NCI-H2196 treated with DMSO at 0.1 percent for 48 hours (cell line): ENCODE measurements around the gene GRM8.

Source experiments
- DNase-seq: peaks from one replicate; lab custom pipeline; 2025; ENCODE audit not compliant: unreplicated experiment; lab: John Stamatoyannopoulos, UW

The GRM8 gene

DNA sequence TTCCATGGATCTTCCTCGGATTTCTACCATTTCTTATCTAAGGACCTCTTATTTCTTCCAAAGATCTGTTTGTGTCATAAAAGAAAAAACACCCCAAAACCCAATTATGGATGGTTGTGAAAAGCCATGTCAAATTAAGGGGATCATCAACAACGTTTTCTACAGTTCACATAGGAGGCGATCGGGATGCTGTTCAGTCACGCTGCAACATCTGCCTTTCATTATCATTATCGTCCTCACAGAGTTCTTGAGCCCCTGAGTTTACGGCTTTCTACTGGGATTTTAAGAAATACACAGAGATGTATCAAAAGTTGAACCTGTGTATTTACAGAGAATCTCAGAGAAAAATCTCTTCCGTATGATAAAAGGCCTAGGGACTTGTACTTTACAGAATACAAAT lies 101.4 kb downstream of the GRM8 start:
- DNase-seq, result no peak

DNA sequence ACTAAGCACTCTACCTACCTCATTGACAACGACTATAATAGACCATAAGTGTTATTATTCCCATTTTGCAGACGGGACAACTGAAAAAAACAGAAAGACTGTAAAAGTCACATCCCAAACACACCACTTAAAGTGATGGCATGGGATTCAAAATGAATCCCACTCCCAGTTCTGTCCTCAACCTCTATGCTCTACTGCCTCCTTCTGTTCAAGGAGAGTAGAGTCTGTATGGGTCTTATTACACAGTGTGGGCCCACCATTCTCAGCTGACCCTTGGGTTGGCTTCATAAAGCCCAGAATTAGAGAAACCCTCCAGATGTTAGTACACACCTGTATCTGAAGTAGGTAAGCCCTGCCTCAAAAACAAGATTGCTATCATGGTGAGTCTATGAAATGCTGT lies 102.2 kb downstream of the GRM8 start:
- DNase-seq, result no peak

DNA sequence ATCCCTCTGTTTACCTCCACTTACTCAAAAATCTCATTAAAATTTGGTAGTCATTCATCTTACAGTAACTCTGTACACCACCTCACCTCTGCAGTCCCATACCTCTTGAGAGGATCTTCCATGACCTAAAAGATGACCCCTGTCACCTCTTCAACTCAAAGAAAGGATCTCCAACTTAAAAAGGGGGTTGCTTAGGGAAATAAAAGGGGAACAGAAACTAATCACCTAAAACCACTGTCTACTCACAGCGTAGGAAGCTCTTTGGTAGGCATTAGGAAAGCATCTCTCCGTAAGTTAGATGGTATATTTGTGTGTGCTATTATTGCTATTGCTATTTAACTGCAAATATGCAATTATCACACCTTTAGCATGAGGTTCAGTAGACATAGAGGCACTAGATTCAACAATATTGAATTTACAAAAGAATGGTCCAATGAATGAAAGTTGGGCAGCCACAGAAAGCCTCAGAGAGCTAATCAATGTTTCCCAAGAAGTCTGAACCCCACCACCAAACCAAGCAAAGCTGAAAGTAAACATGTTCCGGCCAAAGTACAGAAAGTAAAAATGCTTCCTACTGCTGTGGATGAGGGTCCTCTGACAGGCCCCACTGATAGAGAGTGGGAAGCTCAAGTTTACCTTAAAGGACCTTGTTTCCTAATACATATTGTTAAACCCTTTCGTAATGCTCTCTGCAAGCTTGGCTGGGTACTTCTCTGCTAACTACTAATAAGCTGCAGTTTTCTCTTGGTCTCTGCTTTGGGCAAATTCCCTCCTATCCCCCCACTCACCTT lies 105.8 kb downstream of the GRM8 start:
- DNase-seq, result no peak

DNA sequence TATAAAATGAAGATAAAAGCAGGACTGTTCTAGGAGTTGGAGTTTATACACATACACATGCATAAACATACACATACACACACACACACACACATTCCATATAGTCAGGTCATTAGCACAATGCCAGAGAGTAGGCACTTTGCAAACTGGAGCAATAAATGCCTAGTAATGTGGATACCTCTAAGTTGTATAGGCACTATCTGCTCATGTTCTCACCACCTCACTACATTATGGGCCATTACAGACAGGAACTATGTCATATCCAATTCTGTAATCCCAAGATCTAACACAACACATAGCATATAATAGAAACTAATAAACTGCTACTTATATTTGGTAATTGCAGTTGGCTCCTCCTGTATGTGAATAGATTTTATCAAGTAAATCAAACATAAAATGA lies 115.6 kb downstream of the GRM8 start:
- no peak for DNase-seq

DNA sequence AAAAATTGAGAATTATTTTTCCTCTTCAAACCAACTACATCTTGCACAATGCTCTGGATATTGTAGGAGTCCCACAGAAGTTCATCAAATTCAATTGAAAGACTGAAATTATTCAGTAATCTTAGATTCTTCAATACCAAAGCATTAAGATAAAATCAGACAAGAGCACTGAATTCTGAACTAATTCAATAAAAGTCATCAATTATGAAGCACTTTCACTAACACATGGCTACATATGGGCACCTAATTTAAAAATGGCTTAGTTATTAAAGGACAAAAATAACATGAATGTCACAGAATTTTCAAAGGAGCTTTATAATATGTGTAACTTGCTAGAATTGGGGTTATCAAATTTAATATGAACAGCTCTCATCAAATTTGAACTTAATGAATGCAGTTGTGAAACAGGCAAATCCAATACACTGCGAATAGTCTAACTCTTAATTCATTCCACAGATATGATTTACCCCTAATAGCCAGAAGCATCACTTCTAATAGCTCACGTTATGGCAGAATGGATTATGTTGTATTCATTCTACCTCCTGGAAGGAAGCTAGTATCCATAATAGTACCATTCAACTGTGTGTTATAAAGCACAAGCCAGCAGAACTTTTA lies 116.8 kb downstream of the GRM8 start:
- DNase-seq, result no peak

DNA sequence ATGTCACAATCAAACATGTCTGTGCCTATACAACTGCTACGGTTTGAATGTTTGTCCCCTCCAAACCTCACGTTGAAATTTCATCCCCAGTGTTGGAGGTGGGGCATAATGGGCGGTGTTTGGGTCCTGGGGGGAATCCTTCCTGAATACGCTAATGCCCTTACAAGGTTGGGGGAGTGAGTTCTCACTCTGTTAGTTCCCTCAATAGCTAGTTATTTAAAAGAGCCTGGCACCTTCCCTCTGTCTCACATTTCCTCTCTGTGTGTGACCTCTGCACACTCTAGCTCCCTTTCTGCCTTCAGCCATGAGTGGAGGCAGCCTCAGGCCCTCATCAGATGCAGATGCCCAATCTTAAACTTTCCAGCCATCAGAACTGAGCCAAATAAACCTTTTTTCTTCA lies 129.5 kb downstream of the GRM8 start:
- DNase-seq, result no peak

DNA sequence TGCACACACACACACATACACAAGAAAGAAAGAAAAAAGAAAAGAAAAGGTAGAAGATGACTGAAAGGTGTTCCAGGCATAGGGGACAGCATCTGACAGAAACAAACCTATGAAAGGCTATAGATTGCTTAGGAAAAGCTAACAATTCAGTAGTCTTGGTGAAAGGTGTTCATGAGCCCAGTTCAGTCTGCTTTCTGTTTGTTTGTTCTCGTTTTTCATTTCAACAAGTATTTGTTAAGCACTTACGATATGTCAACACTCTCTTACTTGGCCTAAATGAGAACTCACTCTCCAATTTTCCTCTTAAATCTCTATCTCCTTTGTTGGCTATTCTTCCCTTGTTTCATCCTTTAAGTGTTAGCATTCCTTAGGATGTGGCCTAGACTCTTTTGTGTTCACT lies 133.2 kb downstream of the GRM8 start:
- peak; percentile 56 for DNase-seq

DNA sequence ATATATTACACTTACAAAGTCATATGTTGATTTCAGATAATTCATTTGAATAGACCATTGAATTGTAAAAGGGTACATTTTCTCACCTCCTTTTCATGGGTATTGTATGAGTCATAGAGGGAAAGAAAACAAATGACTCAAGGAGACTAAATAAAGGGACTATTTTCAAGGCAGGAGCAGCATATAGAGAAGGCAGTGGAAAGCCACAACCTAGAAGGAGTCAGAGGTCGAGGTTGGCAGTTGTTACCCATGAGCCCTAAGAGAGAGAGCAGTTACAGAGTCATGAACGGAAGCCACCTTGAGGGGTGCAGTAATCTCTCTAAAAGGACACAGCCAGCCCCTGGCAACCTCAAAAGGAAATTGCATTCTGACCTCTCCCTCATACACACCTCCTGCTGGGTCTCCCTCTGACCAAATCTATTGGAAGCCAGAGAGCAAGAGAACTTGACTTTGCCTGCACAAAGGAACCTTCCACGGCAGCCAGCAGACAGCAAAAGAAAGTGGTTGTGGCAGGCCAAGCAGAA lies 137.9 kb downstream of the GRM8 start:
- DNase-seq, result no peak

DNA sequence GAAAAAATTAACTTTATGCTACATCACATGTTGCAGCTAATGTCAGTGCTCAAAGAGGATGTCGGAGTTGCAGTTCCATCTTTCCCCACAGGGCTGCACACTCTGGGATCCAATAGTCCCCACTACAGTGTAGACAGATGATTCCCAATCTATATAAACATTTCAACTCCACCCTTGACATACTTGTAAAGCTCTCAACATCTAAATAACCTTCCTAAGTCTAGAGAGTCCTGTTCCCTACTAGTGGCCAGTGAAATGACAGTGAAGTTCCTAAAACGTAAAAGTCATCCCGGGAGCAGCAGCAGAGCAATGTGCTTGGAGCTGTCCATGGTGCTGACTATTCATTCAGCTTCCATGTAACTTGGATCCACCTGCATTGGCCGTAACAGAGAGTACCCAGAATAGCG lies 145.1 kb downstream of the GRM8 start:
- no peak for DNase-seq

DNA sequence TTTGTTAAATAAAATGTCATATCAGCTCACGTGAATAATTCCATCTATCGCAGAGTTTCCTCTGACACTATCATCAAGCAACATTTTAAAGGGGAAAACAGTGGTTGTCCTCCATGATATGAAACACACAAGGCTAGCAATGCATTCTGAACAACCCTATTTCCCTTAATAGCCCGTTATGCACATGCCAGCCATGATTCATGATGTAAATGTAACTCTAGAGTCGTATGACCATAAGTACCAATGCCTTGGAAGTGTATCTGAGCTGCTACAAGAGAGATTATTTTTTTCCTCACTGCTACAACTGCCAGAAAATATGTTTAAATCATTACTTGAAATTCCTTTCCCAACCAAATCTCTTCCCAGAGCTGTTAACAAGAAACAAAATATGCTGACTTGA lies 159.4 kb downstream of the GRM8 start:
- no peak for DNase-seq

DNA sequence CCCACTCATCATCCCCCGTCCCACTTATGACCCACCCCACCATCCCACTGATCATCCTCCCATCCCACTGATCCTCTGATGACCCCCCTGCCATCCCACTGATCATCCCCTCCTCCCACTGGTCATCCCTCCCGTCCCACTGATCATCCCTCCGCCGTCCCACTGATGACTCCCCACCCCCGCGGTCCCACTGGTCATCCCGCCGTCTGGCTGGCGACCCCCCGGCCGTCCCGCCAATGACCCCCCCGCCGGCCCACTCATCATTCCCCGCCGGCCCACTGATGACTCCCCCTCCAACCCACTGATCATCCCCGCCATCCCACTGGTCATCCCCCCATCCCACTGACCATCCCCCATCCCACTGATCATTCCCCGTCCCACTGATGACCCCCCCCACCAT lies 161.1 kb downstream of the GRM8 start:
- no peak for DNase-seq

DNA sequence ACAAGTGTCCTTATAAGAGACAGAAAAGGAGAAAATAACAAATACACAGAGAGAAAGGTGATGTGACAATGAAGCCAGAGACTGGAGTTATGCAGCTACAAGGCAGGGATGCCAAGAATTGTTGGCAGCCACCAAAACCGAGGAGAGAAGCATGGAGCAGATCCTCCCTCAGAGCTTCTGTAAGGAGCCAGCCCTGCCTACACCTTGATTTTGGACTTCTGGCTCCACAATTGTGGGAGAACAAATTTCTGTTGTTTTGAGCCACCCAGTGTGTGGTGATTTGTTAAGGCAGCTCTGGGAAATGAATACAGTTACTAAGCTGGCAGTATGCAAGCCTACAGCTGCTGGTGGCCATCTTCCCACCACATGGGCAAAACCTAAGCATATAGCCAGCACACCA lies 163.6 kb downstream of the GRM8 start:
- DNase-seq, result no peak

DNA sequence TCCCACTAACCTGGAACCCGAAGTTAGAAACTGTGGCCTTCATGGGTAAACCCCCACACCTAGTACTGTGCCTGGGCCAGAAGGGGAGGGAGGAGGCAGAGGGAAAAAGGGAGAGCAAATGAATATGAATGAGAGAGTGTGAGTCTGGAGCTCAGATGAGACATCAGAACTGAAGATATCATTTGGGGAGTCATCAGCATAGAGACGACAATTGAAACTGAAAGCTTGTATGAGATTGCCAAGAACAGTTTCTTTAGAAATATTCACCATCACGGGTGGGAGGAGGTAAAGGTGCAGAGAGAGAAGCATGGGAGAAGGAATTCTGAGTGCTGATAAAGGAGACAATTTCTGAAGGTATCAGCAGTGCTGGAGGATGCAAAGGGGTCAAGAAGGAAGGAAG lies 171.2 kb downstream of the GRM8 start:
- DNase-seq, result no peak

DNA sequence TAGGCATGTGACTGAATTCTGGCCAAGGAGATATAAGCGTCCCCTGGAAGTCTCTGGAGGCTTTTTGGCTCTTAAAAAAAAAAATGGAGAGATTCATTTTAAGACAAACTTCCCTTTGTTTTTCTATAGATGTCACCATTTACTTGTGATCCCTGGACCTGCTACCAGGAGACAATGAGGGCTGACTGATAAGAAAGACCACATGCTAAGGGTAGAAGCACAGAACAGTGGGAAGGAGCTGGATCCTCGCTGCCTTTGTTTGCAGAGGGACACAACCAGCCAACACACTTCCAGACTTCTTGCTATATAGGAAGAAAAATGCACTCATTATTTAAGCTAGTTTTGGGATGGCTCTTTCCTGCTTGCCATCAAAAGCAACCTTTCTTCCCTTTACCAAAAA lies 172.2 kb downstream of the GRM8 start:
- no peak for DNase-seq

DNA sequence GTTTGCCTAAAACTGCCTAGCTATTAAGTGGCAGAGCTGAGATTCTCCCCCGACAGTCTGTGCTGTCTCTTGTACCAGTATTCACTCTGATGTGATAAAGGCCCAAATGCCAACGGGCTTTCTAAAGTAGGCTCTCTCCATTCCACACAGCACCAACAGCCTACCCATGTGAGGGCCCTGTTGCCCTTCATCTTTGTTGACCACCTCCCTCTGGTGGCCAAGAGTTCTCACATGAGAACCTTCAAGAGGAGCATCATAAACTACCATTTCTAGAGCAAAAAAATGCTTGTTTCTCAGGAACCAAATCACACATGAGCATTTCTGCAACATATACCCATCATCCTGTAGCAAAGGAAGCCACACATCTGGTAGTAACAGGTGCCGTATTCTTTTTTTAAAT lies 185.8 kb downstream of the GRM8 start:
- no peak for DNase-seq

DNA sequence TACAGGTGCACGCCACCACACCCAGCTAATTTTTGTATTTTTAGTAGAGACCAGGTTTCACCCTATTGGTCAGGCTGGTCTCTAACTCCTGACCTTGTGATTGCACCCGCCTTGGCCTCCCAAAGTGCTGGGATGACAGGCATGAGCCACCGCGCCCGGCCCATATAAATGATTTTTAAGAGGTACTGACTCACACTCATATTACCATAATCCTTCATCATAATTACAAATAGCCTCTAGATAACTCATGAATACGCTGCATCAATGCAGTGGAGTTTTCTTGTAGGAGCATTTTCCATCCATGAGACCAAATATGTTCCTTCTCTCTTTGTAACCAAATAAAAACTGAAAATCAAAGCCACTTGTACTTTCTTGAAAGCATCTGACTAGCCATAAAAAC lies 193.3 kb downstream of the GRM8 start:
- no peak for DNase-seq

DNA sequence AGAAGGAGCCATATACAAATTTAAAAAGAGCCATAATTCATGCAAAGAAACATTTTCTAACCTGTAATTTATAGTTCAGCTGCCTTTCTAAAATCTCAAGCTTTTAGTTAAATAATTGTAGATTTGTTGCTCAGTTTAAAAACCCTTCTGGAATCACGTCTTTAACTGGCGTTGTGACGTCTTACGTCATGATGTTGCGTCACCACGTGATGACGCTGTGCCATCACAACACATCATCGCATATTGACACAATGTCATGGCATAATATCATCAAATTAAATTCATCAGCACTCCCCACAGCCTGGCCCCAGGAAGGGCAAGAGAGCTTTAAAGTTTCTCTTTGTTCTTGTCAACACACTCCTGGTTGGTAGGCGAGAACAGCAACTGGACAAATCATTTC lies 194.8 kb downstream of the GRM8 start:
- DNase-seq, result no peak

DNA sequence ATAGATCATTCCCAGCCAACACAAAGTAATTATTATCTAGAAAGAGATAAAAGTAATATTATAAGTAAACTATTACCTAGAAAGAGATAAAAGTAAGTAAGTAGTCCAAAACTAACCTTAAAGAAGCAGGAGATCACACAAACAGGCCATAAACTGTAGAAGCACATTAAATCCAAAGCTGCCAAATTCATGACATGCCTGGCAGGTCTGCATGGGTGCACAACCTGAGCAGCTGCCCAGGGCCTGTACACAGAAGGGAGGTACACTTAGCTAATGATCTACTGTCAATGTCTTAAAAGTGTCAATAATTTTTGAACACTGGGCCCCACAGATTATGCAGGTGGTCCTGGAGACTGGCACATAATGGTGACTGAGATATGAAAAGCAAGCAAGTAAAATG lies 196.5 kb downstream of the GRM8 start:
- no peak for DNase-seq

DNA sequence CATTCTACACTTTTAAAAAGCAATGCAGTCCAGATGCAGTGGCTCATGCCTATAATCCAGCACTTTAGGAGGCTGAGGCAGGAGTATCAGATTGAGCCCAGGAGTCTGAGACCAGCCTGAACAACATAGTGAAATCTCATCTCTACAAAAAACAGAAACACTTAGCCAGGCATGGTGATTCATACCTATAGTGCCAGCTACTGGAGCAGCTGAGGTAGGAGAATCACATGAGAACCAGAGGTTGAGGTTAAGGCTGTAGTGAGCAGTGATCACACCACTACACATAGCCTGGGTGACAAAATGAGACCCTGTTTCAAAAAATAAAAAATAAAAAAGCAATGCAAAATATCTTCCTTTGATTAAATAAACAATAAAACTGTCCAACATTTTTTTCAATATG lies 205.2 kb downstream of the GRM8 start:
- no peak for DNase-seq

DNA sequence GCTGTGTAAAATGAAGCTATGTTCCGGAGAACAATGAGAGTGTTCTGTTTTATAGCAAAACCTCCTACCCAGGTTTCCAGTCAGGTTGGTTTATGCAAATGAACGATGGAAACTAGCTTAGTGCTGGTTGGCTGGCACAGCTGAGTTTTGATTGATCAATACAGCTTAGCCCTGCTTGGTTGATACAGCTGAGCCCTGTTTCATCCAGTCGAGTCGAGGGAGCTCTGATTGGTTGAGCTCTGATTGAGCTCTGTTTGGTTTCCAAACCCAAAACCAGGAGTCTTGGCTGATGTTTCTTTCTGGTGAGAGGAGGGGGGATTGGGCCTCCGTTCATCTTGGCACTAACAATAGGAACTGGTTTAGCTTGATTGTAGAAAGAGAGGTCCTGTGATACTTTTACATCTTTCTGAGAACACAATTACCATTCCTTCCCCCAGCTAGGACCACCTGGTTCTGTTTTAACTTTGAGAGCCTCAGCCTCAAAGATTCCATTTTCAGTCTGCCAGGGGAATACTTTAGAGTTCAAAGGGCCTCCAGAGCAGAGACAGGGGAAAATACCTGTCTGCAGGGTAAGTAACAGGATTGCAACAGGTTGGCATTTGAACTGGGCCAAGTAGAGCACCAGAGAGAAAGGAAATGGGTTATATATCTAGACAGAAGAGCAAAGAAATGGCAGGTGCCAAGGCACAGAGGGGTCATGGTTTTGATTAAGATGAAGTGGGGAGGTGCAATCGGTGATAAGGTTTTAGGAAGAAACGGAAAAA lies 210.9 kb downstream of the GRM8 start:
- DNase-seq, result no peak

DNA sequence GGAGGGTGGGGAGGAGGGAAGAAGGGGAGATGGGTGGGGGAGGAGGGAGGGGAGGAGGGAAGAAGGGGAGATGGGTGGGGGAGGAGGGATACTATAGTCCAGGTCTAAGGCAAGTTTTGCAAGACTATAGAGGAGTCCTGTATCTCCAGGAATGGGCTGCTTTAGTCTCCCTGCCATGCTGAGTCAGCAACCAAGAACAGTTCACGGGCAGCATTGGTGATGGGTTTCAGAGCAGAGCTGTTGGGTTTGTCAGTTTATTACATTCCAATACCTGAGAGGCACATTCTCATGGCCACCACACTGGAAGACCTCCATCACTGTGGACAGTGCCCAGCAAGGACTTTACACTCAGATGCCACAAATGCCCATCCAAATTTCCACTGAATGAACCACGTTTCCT lies 212.7 kb downstream of the GRM8 start:
- DNase-seq, result no peak

DNA sequence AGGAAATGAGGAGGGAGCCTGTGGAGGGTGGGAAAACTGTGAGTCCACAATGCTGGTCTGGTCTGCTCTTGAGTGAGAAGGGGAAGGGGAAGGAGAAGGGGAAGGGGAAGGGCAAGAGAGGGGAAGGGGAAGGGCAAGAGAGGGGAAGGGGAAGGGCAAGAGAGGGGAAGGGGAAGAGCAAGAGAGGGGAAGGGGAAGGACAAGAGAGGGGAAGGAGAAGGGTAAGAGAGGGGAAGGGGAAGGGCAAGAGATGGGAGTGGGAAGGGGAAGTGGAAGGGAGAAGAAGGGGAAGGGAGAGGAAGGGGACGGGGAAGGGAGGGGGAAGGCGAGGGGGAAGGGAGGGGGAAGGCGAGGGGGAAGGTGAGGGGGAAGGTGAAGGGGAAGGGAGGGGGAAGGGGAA lies 213.2 kb downstream of the GRM8 start:
- DNase-seq, result no peak
